ENCODE data around the gene GRM1.

Gene GRM1

GRCh38 chr6:146028851-146029572, at the start of gene GRM1:
Gene GRM1, plus strand, starts transcription at chr6:146029062. Its CDS starts 456 bp downstream, at chr6:146029518.
- DNase-seq (ENCODE audit: low read depth, low spot score), result no peak

GRCh38 chr6:146009338-146009737, 19.5 kb upstream of the GRM1 start:
- no peak for DNase-seq (ENCODE audit: low read depth, low spot score)

GRCh38 chr6:146014233-146014632, 14.6 kb upstream of the GRM1 start:
- DNase-seq (ENCODE audit: low read depth, low spot score), result no peak

GRCh38 chr6:146017672-146018071, 11.2 kb upstream of the GRM1 start:
- peak; percentile 15 for DNase-seq (ENCODE audit: low read depth, low spot score)

- DNase-seq (ENCODE audit: low read depth, low spot score), result no peak
Observed at GRCh38 chr6:146026873-146027272, 2.0 kb upstream of the GRM1 start.

- DNase-seq (ENCODE audit: low read depth, low spot score), result peak; percentile 17
Observed at GRCh38 chr6:146027586-146028251, 1.1 kb upstream of the GRM1 start.

- peak; percentile 91 for DNase-seq (ENCODE audit: low read depth, low spot score)
Observed at GRCh38 chr6:146028252-146028795, 538 bp upstream of the GRM1 start.

GRCh38 chr6:146029573-146030184, 817 bp downstream of the GRM1 start:
- no peak for DNase-seq (ENCODE audit: low read depth, low spot score)

- no peak for DNase-seq (ENCODE audit: low read depth, low spot score)
Observed at GRCh38 chr6:146032387-146032786, 3.5 kb downstream of the GRM1 start.

GRCh38 chr6:146040360-146040759, 11.5 kb downstream of the GRM1 start:
- no peak for DNase-seq (ENCODE audit: low read depth, low spot score)

- peak; percentile 54 for DNase-seq (ENCODE audit: low read depth, low spot score)
Observed at GRCh38 chr6:146041282-146041681, 12.4 kb downstream of the GRM1 start.

GRCh38 chr6:146047371-146047770, 18.5 kb downstream of the GRM1 start:
- no peak for DNase-seq (ENCODE audit: low read depth, low spot score)

- no peak for DNase-seq (ENCODE audit: low read depth, low spot score)
Observed at GRCh38 chr6:146050168-146050567, 21.3 kb downstream of the GRM1 start.

GRCh38 chr6:146056506-146056905, 27.6 kb downstream of the GRM1 start:
- DNase-seq (ENCODE audit: low read depth, low spot score), result no peak

- no peak for DNase-seq (ENCODE audit: low read depth, low spot score)
Observed at GRCh38 chr6:146065690-146066089, 36.8 kb downstream of the GRM1 start.

GRCh38 chr6:146066506-146066905, 37.6 kb downstream of the GRM1 start:
- DNase-seq (ENCODE audit: low read depth, low spot score), result no peak

GRCh38 chr6:146071781-146072180, 42.9 kb downstream of the GRM1 start:
- no peak for DNase-seq (ENCODE audit: low read depth, low spot score)

GRCh38 chr6:146077992-146078391, 49.1 kb downstream of the GRM1 start:
- DNase-seq (ENCODE audit: low read depth, low spot score), result no peak

- no peak for DNase-seq (ENCODE audit: low read depth, low spot score)
Observed at GRCh38 chr6:146087386-146087785, 58.5 kb downstream of the GRM1 start.

- peak; percentile 90 for DNase-seq (ENCODE audit: low read depth, low spot score)
Observed at GRCh38 chr6:146090474-146090873, 61.6 kb downstream of the GRM1 start.

GRCh38 chr6:146092961-146093686, 64.3 kb downstream of the GRM1 start:
- no peak for DNase-seq (ENCODE audit: low read depth, low spot score)

GRCh38 chr6:146095481-146095880, 66.6 kb downstream of the GRM1 start:
- no peak for DNase-seq (ENCODE audit: low read depth, low spot score)
